Heart left ventricle (tissue), 16 donors: ENCODE data around the gene SLIT1. TPM values are rescaled to one million over a fixed set of nuclear protein-coding genes. Genes with fewer than 3 reads are reported as not detected.

Experiments used
- ATAC-seq, 4 donors: fragments of 200-7000 bp; cut with Tn5 transposase; one replicate each; pipeline ENCODE4 v1.9.1; 2020 to 2022; ENCODE audit warnings: moderate library complexity in 4 of 4, mild to moderate bottlenecking in 3 of 4, moderate number of reproducible peaks in 1 of 4
- DNase-seq, 5 donors: peaks; one replicate each; pipeline ENCODE4 v3.0.0-alpha.2; 2020
- H3K27ac ChIP-seq, 12 donors: fragments of 200-600 bp; sonication (generic) in 4 of 12; one replicate each; pipeline versions ENCODE4 v1.5.0 to v1.8.0; 2016 to 2022; ENCODE audit warnings: mild to moderate bottlenecking in 2 of 12
- H3K27me3 ChIP-seq, 9 donors: fragments of 200-600 bp; sonication (generic) in 2 of 9; one replicate each; pipeline versions ENCODE4 v1.5.1 to v1.8.0; 2016 to 2022; ENCODE audit warnings: mild to moderate bottlenecking in 3 of 9
- H3K36me3 ChIP-seq, 9 donors: fragments of 200-600 bp; sonication (generic) in 2 of 9; one replicate each; pipeline versions ENCODE4 v1.5.0 to v1.8.0; 2018 to 2022; ENCODE audit warnings: mild to moderate bottlenecking in 2 of 9
- H3K4me1 ChIP-seq, 12 donors: fragments of 200-600 bp; sonication (generic) in 4 of 12; one replicate each; pipeline versions ENCODE4 v1.5.0 to v1.8.0; 2016 to 2022; ENCODE audit warnings: mild to moderate bottlenecking in 3 of 12
- H3K4me3 ChIP-seq, 12 donors: fragments of 200-600 bp; sonication (generic) in 4 of 12; one replicate each; pipeline versions ENCODE4 v1.5.0 to v1.8.0; 2017 to 2022; ENCODE audit warnings: mild to moderate bottlenecking in 9 of 12, moderate library complexity in 4 of 12
- H3K9me3 ChIP-seq, 12 donors: fragments of 200-600 bp; sonication (generic) in 4 of 12; one replicate each; pipeline versions ENCODE4 v1.5.0 to v1.8.0; 2016 to 2022; ENCODE audit warnings: mild to moderate bottlenecking in 1 of 12
- POLR2A ChIP-seq, 2 donors: fragments of 450-650 bp; IDR thresholded peaks; one replicate each; pipeline ENCODE4 v1.6.1; 2017; ENCODE audit warnings: antibody characterized with exemption in 2 of 2, mild to moderate bottlenecking in 2 of 2, moderate library complexity in 2 of 2
- WGBS, 4 donors: extraction: QIAGEN DNeasy Blood & Tissue Kit in 2 of 4; methylation state at CpG; one replicate each; pipeline versions ENCODE4 v1.1.5 to v1.1.7; 2013 to 2018; 5-methylcytosine and 5-hydroxymethylcytosine counted together
- intact Hi-C, 10 donors: fragments of 100-400 bp; cut with DNase I; formaldehyde crosslinking; loops; one replicate each; pipeline versions ENCODE4 v1.11.1 to v1.14.2; 2022
- polyA plus RNA-seq, 2 donors: library from polyadenylated mRNA; stranded (reverse); fragments of 200-250 nt; gene quantifications; one replicate each; pipeline ENCODE4 v1.2.3, GENCODE V29; 2013
- total RNA-seq, 9 donors: library from RNA; depleted of rRNA in 2 of 9; stranded (reverse); fragments of >200 nt in 2 of 9; fragmentation: NEBNext Ultra II Directional in 3 of 9; extraction: Animal tissue kit (Norgen Biotek cat#: 25700) in 3 of 9; gene quantifications; one replicate each; pipeline versions ENCODE4 v1.1.0 to v1.2.4, GENCODE V29; 2016 to 2023
- TF ChIP-seq, protein P1 (sequence below), 12 donors: fragments of 200-600 bp; sonication (generic) in 4 of 12; IDR thresholded peaks; one replicate each; pipeline versions ENCODE4 v1.5.0 to v1.8.0; 2018 to 2022; ENCODE audit warnings: antibody characterized with exemption in 12 of 12, mild to moderate bottlenecking in 5 of 12
- donor health status: ischemic (EF 13 %, LVEDD 7.1; RV severe dilation, severe dysfunction).
- donor health status: healthy with polysubstance abuse.
- donor health status: DM: no; HTN: yes; CAD: no.
- donor health status: DM: no; HTN: no; CAD: no.
- donor health status: ischemic (EF 25% LVEDD 6.9; RV normal size, moderate dysfunction).
- donor health status: ischemic (EF 25% LVEDD 5.7; RV mildly dilated, moderate dysfunction).
- donor health status: healthy.
- donor health status: DM: yes; HTN: yes; CAD: no.
- donor health status: ischemic (EF 35%, LVEDD 5.7; RV mildly dilated, moderate dysfunction).
- donor health status: nonischemic (EF 11% LVEDD 7.7; RV severe dilation, severe dysfunction).
- donor health status: DM: yes; HTN: yes; CAD: no.
- donor health status: PGD.
- donor health status: ischemic (EF 29% LVEDD 5.4; RV normal size, mild dysfunction).
- donor health status: nonischemic (EF 23%, LVEDD 6.1; RV moderate dilation, normal function).

The SLIT1 gene
- total and polyA plus RNA-seq, 11 donors = 0.04 to 0.61 (median 0.12) TPM

DNA sequence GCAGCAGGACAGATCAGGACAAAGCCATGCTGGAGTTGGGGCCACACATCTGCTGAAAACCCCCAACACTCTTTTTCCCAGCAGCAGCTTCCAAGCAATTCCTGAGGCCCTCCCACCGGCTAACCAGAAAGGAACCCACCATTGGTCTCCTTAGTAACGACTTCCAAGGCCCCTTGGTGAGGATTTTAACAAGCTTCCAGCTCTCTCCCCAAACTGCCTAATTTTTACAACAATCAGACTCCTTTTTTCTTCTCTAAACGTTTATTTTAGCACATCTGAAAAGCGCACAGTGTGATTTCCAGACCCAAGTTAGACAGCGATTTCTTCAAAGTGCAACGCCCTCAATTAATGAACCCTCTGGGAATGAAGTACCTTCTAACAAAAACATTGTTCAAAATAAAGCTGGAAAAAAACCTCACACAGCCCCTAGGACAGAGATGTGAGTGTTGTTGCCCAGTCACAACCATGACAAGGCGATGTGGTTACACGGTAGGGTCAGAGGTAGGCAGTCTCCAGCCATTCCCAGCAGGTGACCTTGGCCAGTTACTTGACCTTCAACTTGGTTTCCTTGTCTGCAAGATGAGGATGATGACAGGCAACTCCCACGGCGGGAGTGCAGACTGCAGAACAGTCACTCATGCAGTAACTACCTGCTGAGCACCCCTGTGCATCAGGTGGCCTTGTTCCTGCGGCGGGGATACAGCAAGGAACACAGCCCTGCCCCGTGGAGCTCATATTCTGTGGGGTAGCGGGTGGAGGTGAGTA, 82.3 kb downstream of the SLIT1 start:
- Histone ChIP-seq H3K27me3 (no peaks in the 10 kb centered on the region), H3K4me3 (no peak overlapping the region), H3K36me3 (no peaks in the 10 kb centered on the region), H3K9me3 (no peaks in the 10 kb centered on the region), H3K27ac (peak overlapping the region in 2 of 12 donors; percentile 57 to 65), H3K4me1 (peaks cover 0 to 41% (median 0%) of the 10 kb centered on the region in 12 donors)
- TF ChIP-seq, protein P1, sequence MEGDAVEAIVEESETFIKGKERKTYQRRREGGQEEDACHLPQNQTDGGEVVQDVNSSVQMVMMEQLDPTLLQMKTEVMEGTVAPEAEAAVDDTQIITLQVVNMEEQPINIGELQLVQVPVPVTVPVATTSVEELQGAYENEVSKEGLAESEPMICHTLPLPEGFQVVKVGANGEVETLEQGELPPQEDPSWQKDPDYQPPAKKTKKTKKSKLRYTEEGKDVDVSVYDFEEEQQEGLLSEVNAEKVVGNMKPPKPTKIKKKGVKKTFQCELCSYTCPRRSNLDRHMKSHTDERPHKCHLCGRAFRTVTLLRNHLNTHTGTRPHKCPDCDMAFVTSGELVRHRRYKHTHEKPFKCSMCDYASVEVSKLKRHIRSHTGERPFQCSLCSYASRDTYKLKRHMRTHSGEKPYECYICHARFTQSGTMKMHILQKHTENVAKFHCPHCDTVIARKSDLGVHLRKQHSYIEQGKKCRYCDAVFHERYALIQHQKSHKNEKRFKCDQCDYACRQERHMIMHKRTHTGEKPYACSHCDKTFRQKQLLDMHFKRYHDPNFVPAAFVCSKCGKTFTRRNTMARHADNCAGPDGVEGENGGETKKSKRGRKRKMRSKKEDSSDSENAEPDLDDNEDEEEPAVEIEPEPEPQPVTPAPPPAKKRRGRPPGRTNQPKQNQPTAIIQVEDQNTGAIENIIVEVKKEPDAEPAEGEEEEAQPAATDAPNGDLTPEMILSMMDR (IDR thresholded peaks at IDR 0.05) = no peak
- no peak for TF ChIP-seq POLR2A (IDR thresholded peaks at IDR 0.05)
- intact Hi-C loops = no loop called here
- ATAC-seq (no peak), DNase-seq (no peak)
- 71 to 80% (median 75%) methylated on average over 14 of the region's 14 CpGs for WGBS, 4 donors

DNA sequence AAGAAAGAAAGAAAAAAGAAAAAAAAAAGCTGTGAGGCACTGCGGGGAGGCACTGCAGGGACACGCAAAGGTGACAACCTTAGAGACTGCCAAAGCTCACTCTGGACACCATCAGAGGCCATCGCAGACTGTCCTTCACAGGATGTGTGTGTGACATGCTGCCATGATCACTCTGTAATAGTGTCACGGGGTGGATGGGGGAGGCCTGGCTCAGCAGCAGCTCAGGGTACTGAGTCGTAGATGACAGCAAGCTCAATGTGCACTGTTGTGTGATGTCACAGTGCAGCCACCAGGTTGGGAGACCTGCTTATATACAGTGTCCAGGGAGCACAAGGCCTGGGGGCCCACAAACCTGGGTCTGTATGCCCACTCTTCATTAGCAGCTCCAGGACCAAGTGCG, 83.3 kb downstream of the SLIT1 start:
- peak; percentile 83 to 95 (median 94) for ATAC-seq
- peak in 4 of 5 donors; percentile 44 to 74 (median 58) for DNase-seq
- Histone ChIP-seq H3K4me3 (no peak overlapping the region), H3K9me3 (no peaks in the 10 kb centered on the region), H3K27ac (peak overlapping the region in 2 of 12 donors; percentile 57 to 65), H3K4me1 (peaks cover 0 to 51% (median 0%) of the 10 kb centered on the region in 12 donors), H3K27me3 (no peaks in the 10 kb centered on the region), H3K36me3 (no peaks in the 10 kb centered on the region)
- 52 to 61% (median 57%) methylated on average over 6 of the region's 6 CpGs for WGBS, 4 donors
- intact Hi-C loops = no loop called here
- TF ChIP-seq, protein P1 (IDR thresholded peaks at IDR 0.05) = no peak
- TF ChIP-seq POLR2A (IDR thresholded peaks at IDR 0.05) = no peak

DNA sequence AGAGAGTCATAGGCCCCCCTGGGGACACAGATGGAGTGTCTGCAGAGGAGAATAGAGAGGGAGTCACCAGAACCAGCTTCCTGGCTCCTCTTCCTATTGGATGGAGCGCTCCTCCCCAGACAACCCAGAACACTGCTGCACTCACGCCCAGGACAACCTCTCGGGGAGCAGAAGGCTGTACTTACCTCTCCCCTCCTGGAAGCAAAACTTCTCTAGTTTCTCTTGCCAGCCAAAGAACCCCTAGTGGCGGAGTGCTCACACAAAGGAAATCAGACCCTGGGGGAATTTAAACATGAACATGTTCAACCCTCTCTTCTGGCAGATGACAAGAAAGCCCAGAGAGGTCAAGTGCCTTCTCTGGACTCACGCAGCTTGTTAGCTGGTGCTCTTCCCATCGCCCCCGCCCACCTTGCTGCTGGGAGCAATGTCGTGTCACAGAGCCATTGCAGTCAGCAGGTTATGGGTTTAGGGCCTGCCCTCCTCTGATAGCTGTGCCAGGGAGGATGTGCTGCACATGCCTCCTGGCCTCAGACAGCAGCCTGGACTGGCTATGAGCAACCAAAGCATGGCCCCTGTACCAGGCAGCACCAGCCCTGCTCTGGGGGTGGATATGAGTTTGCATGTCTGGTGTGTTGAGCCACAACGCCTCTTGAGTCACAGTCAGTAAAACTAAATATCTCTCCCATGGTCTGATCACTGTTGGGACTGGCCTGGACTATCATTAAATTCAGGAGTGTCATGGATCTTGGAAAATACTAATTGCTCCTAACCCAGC, 84.4 kb downstream of the SLIT1 start:
- ATAC-seq = no peak
- H3K9me3 ChIP-seq = no peaks in the 10 kb centered on the region
- WGBS, 4 donors = 77 to 87% (median 85%) methylated on average over 8 to 9 of the region's 9 CpGs
- DNase-seq = no peak
- H3K4me3 ChIP-seq = no peak overlapping the region
- H3K27me3 ChIP-seq = no peaks in the 10 kb centered on the region
- intact Hi-C loops = no loop called here
- H3K36me3 ChIP-seq = no peaks in the 10 kb centered on the region
- H3K27ac ChIP-seq = no peak overlapping the region
- TF ChIP-seq, protein P1 (IDR thresholded peaks at IDR 0.05) = no peak
- TF ChIP-seq POLR2A (IDR thresholded peaks at IDR 0.05) = no peak
- H3K4me1 ChIP-seq = peaks cover 0 to 54% (median 8%) of the 10 kb centered on the region in 12 donors

DNA sequence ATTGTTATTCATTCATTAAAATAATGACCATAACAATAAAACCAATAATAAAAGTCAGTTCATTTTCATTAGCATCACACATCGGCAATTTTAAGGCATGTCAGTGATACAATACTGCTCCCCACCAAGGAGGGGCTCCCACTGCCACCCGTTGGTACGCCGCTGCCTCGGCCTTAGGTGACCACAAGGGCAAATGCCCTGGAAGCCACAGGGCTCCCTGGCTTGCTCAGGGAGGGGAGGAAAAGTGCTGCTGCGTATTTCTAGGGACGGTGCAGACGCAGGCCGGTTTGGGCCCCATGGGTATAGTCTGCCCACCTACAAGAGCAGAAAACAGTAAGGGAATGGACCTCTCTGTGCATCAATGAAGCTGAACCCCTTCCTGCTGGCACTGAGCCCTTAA, 85.1 kb downstream of the SLIT1 start:
- H3K36me3 ChIP-seq = no peaks in the 10 kb centered on the region
- ATAC-seq (no peak), DNase-seq (no peak)
- TF ChIP-seq, protein P1 (IDR thresholded peaks at IDR 0.05) = no peak
- TF ChIP-seq POLR2A (IDR thresholded peaks at IDR 0.05) = no peak
- no peak overlapping the region for H3K4me3 ChIP-seq
- intact Hi-C loops = no loop called here
- WGBS, 4 donors = 85 to 96% (median 93%) methylated on average over 9 of the region's 9 CpGs
- no peak overlapping the region for H3K27ac ChIP-seq
- no peaks in the 10 kb centered on the region for H3K9me3 ChIP-seq
- H3K27me3 ChIP-seq = no peaks in the 10 kb centered on the region
- peaks cover 0 to 55% (median 14%) of the 10 kb centered on the region in 12 donors for H3K4me1 ChIP-seq
